ENCODE results near the gene SPDYC. TPM values are rescaled to one million over a fixed set of nuclear protein-coding genes. Genes with fewer than 3 reads are reported as not detected.
A peak's percentile ranks its signal among the peaks of the same experiment; 100 is the strongest.

The SPDYC gene
- total and polyA plus RNA-seq, 2 of the 13 experiments (the other 11 are each of a cell fraction or from before 2014, with no cell fraction given): 0.15 to 0.33 TPM

DNA sequence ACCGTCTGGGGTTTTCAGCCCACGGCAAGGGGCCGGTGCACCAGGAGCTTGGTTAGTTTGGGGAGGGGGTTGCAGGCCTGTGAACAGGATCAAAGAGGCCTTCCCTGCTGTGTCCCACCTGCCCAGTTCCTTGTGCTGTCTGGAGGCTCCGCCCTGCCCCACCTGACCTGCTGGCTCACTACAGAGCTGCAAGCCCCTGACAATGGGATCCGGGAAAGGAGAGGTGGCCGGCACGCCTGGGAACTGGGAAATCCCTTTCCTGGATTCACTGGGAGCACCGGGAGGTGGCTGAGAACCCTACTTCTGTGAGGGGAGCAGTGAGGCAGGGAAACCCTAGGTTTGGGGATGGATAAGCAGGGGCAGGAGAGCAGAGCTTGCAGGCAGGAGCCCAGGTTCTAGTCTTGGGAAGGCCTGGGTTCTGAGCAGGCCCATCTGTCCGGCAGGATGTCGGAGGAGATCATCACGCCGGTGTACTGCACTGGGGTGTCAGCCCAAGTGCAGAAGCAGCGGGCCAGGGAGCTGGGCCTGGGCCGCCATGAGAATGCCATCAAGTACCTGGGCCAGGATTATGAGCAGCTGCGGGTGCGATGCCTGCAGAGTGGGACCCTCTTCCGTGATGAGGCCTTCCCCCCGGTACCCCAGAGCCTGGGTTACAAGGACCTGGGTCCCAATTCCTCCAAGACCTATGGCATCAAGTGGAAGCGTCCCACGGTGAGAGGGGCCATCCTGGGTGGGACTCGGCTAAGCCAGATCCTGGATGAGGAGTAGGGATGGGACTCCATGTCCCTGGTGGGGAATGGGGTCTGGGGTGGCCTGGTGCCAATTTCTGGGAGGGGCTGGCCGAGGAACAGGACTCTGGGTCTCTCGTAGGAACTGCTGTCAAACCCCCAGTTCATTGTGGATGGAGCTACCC lies 12.5 kb downstream of the SPDYC start (continued):
- TF ChIP-seq MTF2 (CRISPR knock-in tag; IDR thresholded peaks at IDR 0.05; ENCODE audit: borderline replicate concordance) (no peak), ATF2 (CRISPR knock-in tag; IDR thresholded peaks at IDR 0.05) (no peak), ZNF383 (CRISPR knock-in tag; IDR thresholded peaks at IDR 0.05; ENCODE audit: borderline replicate concordance) (0 out of 2 replicates have a peak, but pooled peaks have one; percentile 12), RXRB (CRISPR knock-in tag; IDR thresholded peaks at IDR 0.05; ENCODE audit: borderline replicate concordance) (no peak), NPAS2 (CRISPR knock-in tag; IDR thresholded peaks at IDR 0.05; ENCODE audit: borderline replicate concordance) (no peak), ZNF75D (CRISPR knock-in tag; IDR thresholded peaks at IDR 0.05; ENCODE audit: borderline replicate concordance) (peak; percentile 16; the same call in 1 of the 2 replicates), MYPOP (CRISPR knock-in tag; IDR thresholded peaks at IDR 0.05) (no peak), CEBPB (IDR thresholded peaks at IDR 0.05; ENCODE audit: borderline replicate concordance, low read depth, low read length) (no peak), BRD4 (CRISPR knock-in tag; IDR thresholded peaks at IDR 0.05) (no peak), SKI (IDR thresholded peaks at IDR 0.05; ENCODE audit: partially characterized antibody) (no peak), ZNF430 (CRISPR knock-in tag; IDR thresholded peaks at IDR 0.05) (no peak), PRDM10 (CRISPR knock-in tag; IDR thresholded peaks at IDR 0.05; ENCODE audit: low read depth) (no peak), SCMH1 (CRISPR knock-in tag; IDR thresholded peaks at IDR 0.05; ENCODE audit: borderline replicate concordance) (no peak), ZNF225 (CRISPR knock-in tag; IDR thresholded peaks at IDR 0.05) (no peak), ZNF224 (CRISPR knock-in tag; IDR thresholded peaks at IDR 0.05) (no peak), NAIF1 (CRISPR knock-in tag; IDR thresholded peaks at IDR 0.05; ENCODE audit: borderline replicate concordance) (no peak), BHLHE40 (IDR thresholded peaks at IDR 0.05; ENCODE audit: low read length) (no peak)
- TF ChIP-seq, protein P1, sequence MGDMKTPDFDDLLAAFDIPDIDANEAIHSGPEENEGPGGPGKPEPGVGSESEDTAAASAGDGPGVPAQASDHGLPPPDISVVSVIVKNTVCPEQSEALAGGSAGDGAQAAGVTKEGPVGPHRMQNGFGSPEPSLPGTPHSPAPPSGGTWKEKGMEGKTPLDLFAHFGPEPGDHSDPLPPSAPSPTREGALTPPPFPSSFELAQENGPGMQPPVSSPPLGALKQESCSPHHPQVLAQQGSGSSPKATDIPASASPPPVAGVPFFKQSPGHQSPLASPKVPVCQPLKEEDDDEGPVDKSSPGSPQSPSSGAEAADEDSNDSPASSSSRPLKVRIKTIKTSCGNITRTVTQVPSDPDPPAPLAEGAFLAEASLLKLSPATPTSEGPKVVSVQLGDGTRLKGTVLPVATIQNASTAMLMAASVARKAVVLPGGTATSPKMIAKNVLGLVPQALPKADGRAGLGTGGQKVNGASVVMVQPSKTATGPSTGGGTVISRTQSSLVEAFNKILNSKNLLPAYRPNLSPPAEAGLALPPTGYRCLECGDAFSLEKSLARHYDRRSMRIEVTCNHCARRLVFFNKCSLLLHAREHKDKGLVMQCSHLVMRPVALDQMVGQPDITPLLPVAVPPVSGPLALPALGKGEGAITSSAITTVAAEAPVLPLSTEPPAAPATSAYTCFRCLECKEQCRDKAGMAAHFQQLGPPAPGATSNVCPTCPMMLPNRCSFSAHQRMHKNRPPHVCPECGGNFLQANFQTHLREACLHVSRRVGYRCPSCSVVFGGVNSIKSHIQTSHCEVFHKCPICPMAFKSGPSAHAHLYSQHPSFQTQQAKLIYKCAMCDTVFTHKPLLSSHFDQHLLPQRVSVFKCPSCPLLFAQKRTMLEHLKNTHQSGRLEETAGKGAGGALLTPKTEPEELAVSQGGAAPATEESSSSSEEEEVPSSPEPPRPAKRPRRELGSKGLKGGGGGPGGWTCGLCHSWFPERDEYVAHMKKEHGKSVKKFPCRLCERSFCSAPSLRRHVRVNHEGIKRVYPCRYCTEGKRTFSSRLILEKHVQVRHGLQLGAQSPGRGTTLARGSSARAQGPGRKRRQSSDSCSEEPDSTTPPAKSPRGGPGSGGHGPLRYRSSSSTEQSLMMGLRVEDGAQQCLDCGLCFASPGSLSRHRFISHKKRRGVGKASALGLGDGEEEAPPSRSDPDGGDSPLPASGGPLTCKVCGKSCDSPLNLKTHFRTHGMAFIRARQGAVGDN (CRISPR knock-in tag; IDR thresholded peaks at IDR 0.05): peak; percentile 72

Measured in HepG2 (cell line).